ENCODE results near the gene PSMB5. TPM values are rescaled to one million over a fixed set of nuclear protein-coding genes. Genes with fewer than 3 reads are reported as not detected.

Gene PSMB5
- total and polyA plus RNA-seq, 2 of the 13 experiments (the other 11 are each of a cell fraction or from before 2014, with no cell fraction given), result 705 to 871 TPM

DNA sequence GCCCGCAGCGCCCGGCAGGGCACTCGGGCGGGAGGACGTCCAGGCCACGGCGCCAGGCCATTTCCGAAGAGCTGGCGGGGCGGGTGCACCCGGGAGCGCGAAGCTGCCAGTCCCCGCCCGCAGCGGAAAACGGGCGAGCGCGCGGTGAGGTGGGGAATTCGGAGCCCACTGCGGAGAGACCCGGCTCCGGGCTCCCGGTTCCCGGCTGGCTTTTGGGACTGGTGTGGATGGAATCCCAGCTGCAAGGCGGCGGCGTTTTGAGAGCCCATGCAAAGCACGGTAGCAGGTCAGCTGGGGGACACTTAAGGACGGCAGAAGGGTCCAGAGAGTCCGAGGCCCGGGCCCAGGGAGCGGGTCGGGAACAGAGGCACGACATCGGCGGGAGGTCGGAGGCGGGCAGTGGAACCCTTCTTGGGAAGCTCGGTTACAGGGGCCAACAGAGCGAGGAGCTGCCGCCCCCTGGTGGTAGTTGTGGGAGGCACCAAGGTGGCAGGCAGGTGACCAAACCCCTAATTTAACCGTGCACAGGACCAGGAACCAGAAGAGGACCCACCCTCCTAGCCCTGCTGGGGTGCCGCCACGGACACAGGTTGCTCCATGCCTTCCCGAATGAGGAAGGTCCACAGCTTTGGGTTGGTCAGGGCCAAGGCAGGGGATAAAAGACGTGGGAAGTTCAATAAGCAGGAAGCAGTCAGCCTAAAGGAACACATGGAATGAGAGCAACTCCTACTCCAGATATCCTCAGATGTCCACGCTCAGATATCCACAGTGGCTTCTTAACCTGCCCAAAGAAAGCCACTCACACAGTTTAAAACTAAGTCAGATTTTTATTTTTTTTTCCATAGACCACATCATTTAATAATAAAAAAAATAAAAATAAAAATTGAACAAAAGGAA lies 23.3 kb upstream of the PSMB5 start (continued):
- TF ChIP-seq KLF6 (CRISPR knock-in tag; IDR thresholded peaks at IDR 0.05) (no peak; the same call in 1 of the 2 replicates), GATAD2A (CRISPR knock-in tag; IDR thresholded peaks at IDR 0.05) (peak; percentile 84), ZNF563 (CRISPR knock-in tag; IDR thresholded peaks at IDR 0.05) (peak; percentile 70), REL (CRISPR knock-in tag; conservative IDR thresholded peaks at IDR 0.05) (peak; percentile 93; the same call in 1 of the 2 replicates), KMT2B (CRISPR knock-in tag; IDR thresholded peaks at IDR 0.05) (peak; percentile 66), ZNF205 (CRISPR knock-in tag; IDR thresholded peaks at IDR 0.05) (peak; percentile 83), RAD21 (CRISPR knock-in tag; IDR thresholded peaks at IDR 0.05) (peak; percentile 98), ZNF12 (CRISPR knock-in tag; IDR thresholded peaks at IDR 0.05) (no peak), POLR2A (IDR thresholded peaks at IDR 0.05; ENCODE audit: insufficient read depth in 1 of 2, low read depth in 2 of 2, low read length in 2 of 2) (peak in 1 of 2 experiments; percentile 39; a peak in 1 of 4 replicates), RBFOX2 (IDR thresholded peaks at IDR 0.05; ENCODE audit: low read depth, low read length) (peak; percentile 81), RFX1 (IDR thresholded peaks at IDR 0.05) (no peak), KAT8 (CRISPR knock-in tag; IDR thresholded peaks at IDR 0.05) (peak; percentile 78), TGIF2 (CRISPR knock-in tag; IDR thresholded peaks at IDR 0.05) (no peak), KDM3A (CRISPR knock-in tag; IDR thresholded peaks at IDR 0.05; ENCODE audit: low read depth) (peak; percentile 99), PLRG1 (conservative IDR thresholded peaks at IDR 0.05) (no peak), ZNF136 (CRISPR knock-in tag; IDR thresholded peaks at IDR 0.05; ENCODE audit: low read depth) (0 out of 2 replicates have a peak, but pooled peaks have one; percentile 21)
- TF ChIP-seq, protein P1, sequence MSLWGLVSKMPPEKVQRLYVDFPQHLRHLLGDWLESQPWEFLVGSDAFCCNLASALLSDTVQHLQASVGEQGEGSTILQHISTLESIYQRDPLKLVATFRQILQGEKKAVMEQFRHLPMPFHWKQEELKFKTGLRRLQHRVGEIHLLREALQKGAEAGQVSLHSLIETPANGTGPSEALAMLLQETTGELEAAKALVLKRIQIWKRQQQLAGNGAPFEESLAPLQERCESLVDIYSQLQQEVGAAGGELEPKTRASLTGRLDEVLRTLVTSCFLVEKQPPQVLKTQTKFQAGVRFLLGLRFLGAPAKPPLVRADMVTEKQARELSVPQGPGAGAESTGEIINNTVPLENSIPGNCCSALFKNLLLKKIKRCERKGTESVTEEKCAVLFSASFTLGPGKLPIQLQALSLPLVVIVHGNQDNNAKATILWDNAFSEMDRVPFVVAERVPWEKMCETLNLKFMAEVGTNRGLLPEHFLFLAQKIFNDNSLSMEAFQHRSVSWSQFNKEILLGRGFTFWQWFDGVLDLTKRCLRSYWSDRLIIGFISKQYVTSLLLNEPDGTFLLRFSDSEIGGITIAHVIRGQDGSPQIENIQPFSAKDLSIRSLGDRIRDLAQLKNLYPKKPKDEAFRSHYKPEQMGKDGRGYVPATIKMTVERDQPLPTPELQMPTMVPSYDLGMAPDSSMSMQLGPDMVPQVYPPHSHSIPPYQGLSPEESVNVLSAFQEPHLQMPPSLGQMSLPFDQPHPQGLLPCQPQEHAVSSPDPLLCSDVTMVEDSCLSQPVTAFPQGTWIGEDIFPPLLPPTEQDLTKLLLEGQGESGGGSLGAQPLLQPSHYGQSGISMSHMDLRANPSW (CRISPR knock-in tag; IDR thresholded peaks at IDR 0.05; ENCODE audit: borderline replicate concordance), result no peak
- TF ChIP-seq, protein P2, sequence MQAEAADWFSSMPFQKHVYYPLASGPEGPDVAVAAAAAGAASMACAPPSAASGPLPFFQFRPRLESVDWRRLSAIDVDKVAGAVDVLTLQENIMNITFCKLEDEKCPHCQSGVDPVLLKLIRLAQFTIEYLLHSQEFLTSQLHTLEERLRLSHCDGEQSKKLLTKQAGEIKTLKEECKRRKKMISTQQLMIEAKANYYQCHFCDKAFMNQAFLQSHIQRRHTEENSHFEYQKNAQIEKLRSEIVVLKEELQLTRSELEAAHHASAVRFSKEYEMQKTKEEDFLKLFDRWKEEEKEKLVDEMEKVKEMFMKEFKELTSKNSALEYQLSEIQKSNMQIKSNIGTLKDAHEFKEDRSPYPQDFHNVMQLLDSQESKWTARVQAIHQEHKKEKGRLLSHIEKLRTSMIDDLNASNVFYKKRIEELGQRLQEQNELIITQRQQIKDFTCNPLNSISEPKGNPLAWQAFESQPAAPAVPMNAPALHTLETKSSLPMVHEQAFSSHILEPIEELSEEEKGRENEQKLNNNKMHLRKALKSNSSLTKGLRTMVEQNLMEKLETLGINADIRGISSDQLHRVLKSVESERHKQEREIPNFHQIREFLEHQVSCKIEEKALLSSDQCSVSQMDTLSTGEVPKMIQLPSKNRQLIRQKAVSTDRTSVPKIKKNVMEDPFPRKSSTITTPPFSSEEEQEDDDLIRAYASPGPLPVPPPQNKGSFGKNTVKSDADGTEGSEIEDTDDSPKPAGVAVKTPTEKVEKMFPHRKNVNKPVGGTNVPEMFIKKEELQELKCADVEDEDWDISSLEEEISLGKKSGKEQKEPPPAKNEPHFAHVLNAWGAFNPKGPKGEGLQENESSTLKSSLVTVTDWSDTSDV (CRISPR knock-in tag; IDR thresholded peaks at IDR 0.05), result no peak
- TF ChIP-seq, protein P3, sequence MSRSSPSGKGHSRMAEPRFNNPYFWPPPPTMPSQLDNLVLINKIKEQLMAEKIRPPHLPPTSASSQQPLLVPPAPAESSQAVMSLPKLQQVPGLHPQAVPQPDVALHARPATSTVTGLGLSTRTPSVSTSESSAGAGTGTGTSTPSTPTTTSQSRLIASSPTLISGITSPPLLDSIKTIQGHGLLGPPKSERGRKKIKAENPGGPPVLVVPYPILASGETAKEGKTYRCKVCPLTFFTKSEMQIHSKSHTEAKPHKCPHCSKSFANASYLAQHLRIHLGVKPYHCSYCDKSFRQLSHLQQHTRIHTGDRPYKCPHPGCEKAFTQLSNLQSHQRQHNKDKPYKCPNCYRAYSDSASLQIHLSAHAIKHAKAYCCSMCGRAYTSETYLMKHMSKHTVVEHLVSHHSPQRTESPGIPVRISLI (CRISPR knock-in tag; IDR thresholded peaks at IDR 0.05; ENCODE audit: borderline replicate concordance), result no peak
